MM.1S (cell line): Measurements from ENCODE around the gene GNG13.

ENCODE experiments used
- DNase-seq: peaks from one replicate; pipeline ENCODE4 v3.0.0-alpha.2; 2015
- H2AFZ ChIP-seq: fragments of 300-600 bp; sonication (generic); 2 replicates; pipeline ENCODE4 v1.6.0; 2016; ENCODE audit warnings: antibody characterized with exemption, low read length
- H3F3A ChIP-seq: fragments of 300-600 bp; sonication (generic); 2 replicates; pipeline ENCODE4 v1.6.1; 2016; ENCODE audit warnings: mild to moderate bottlenecking, antibody characterized with exemption, low read length, moderate library complexity, mixed read lengths; ENCODE audit not compliant: insufficient read depth
- H3K27ac ChIP-seq: fragments of 300-600 bp; sonication (generic); 2 replicates; pipeline ENCODE4 v1.5.1; 2016; ENCODE audit warnings: mild to moderate bottlenecking, low read length
- H3K27me3 ChIP-seq: fragments of 300-600 bp; sonication (generic); replicated peaks from 2 replicates; pipeline ENCODE4 v1.6.0; 2016; ENCODE audit warnings: low read length; ENCODE audit not compliant: insufficient read depth
- H3K36me3 ChIP-seq: fragments of 300-600 bp; sonication (generic); replicated peaks from 2 replicates; pipeline ENCODE4 v1.6.1; 2016; ENCODE audit warnings: mild to moderate bottlenecking, low read length, mixed read lengths; ENCODE audit not compliant: insufficient read depth
- H3K4me1 ChIP-seq: fragments of 300-600 bp; sonication (generic); 2 replicates; pipeline ENCODE4 v1.6.1; 2016; ENCODE audit warnings: low read length, mixed read lengths
- H3K4me2 ChIP-seq: fragments of 300-600 bp; sonication (generic); 2 replicates; pipeline ENCODE4 v1.6.0; 2016; ENCODE audit warnings: low read depth, low read length
- H3K4me3 ChIP-seq: fragments of 300-600 bp; sonication (generic); 2 replicates; pipeline ENCODE4 v1.5.1; 2016; ENCODE audit warnings: low read length, mixed read lengths
- H3K79me2 ChIP-seq: fragments of 300-600 bp; sonication (generic); 2 replicates; pipeline ENCODE4 v1.6.1; 2016; ENCODE audit warnings: mixed run types, low read length, mixed read lengths
- H3K9ac ChIP-seq: fragments of 300-600 bp; sonication (generic); 2 replicates; pipeline ENCODE4 v1.6.1; 2016; ENCODE audit warnings: low read length, mixed read lengths
- H3K9me2 ChIP-seq: fragments of 300-600 bp; sonication (generic); replicated peaks from 2 replicates; pipeline ENCODE4 v1.6.1; 2016; ENCODE audit warnings: mild to moderate bottlenecking, low read length, mixed read lengths; ENCODE audit not compliant: insufficient read depth
- H3K9me3 ChIP-seq: fragments of 300-600 bp; sonication (generic); replicated peaks from 2 replicates; pipeline ENCODE4 v1.6.1; 2016; ENCODE audit warnings: mild to moderate bottlenecking, low read length, mixed read lengths; ENCODE audit not compliant: insufficient read depth
- H4K20me1 ChIP-seq: fragments of 300-600 bp; sonication (generic); 2 replicates; pipeline ENCODE4 v1.6.1; 2016; ENCODE audit warnings: mild to moderate bottlenecking, low read length, moderate library complexity, mixed read lengths; ENCODE audit not compliant: insufficient read depth
- EZH2 ChIP-seq: fragments of 300-600 bp; sonication (generic); optimal IDR thresholded peaks from 2 replicates; pipeline ENCODE3; 2017; ENCODE audit warnings: low read depth, mild to moderate bottlenecking, antibody characterized with exemption, low read length, mixed read lengths
- EZH2phosphoT487 ChIP-seq: fragments of 300-600 bp; sonication (generic); IDR thresholded peaks from 2 replicates; pipeline ENCODE4 v1.6.1; 2018; ENCODE audit warnings: antibody characterized with exemption, low read length
- TF ChIP-seq, protein P1 (sequence below): fragments of 300-600 bp; sonication (generic); IDR thresholded peaks from 2 replicates; pipeline ENCODE4 v1.5.1; 2016; ENCODE audit warnings: antibody characterized with exemption, low read length, mixed read lengths

GNG13 gene

DNA sequence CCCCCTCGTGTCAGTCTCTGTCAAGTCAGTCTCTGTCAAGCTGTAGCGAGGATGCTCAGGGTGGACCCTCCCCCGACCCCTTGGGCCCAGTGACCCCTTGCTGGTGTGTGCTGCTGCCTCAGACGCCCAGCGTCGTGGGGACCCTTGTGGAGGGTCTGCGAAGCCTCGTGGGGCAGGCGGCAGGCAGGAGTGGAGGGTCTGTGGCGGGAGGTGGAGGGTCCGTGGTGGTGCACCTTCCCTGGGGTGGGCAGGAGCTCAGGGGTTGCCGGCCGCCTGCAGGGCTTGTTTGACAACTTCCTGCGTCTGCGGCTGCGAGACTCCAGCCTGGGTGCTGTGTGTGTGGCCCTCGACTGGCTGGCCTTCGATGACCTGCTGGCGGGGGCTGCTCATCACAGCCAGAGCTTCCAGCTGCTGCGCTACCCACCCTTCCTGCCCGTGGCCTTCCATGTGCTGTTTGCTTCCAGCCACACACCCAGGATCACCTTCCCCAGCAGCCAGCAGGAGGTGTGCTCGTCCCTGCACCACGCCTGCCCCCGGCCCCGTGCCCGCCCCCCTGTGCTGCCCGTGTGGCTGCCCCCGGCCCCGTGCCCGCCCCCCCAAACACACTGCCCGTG is 5.6 kb downstream of the GNG13 start:
- H3K4me3 ChIP-seq = no peak overlapping the region
- H4K20me1 ChIP-seq = no peaks in the 10 kb centered on the region
- no peaks in the 10 kb centered on the region for H3F3A ChIP-seq
- H3K36me3 ChIP-seq = no peaks in the 10 kb centered on the region; the same call in 1 of the 2 replicates
- no peak overlapping the region for H2AFZ ChIP-seq
- H3K4me2 ChIP-seq = no peak overlapping the region
- no peak overlapping the region for H3K9ac ChIP-seq
- no peaks in the 10 kb centered on the region for H3K27me3 ChIP-seq
- H3K9me2 ChIP-seq = no peaks in the 10 kb centered on the region
- H3K4me1 ChIP-seq = no peaks in the 10 kb centered on the region
- H3K79me2 ChIP-seq = peaks cover 3% of the 10 kb centered on the region
- no peaks in the 10 kb centered on the region for H3K9me3 ChIP-seq
- DNase-seq = no peak
- no peak overlapping the region for H3K27ac ChIP-seq
- TF ChIP-seq, protein P1, sequence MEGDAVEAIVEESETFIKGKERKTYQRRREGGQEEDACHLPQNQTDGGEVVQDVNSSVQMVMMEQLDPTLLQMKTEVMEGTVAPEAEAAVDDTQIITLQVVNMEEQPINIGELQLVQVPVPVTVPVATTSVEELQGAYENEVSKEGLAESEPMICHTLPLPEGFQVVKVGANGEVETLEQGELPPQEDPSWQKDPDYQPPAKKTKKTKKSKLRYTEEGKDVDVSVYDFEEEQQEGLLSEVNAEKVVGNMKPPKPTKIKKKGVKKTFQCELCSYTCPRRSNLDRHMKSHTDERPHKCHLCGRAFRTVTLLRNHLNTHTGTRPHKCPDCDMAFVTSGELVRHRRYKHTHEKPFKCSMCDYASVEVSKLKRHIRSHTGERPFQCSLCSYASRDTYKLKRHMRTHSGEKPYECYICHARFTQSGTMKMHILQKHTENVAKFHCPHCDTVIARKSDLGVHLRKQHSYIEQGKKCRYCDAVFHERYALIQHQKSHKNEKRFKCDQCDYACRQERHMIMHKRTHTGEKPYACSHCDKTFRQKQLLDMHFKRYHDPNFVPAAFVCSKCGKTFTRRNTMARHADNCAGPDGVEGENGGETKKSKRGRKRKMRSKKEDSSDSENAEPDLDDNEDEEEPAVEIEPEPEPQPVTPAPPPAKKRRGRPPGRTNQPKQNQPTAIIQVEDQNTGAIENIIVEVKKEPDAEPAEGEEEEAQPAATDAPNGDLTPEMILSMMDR = no peak
- TF ChIP-seq EZH2phosphoT487 = no peak
- no peak for TF ChIP-seq EZH2

DNA sequence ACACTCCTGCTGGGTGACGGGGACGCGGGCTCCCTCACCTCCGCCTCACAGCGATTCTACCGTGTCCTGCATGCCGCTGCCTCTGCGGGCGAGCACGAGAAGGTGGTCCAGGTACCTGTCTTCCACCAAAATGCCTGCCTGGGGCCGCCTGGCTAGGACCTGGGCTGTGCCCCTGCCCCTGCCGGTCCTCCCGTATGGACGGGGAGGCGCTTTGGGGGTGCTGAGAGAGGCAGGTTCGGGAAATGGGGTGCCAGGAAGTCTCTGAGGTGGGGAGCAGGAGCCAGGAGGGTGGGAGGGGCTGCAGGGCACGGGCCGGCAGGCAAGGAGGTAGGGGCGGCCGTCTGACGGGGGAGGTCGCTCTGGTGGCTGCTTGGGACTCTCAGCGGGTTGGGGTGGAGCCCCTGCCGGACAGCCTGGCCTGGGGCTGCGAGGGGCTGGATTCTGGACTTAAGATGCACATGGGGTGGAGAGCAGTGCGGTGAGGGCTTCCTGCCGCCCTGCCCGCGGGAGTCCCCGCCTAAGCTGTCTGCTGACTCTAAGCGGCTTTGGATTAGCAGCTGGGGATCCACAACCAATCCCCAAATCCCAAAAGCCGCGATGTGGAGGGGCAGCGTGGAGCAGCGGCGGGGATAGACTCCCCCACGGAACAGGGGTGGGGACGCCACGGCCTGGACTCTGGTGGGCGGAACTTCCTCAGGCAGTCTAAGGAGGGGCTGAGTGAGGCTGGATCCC is 6.3 kb downstream of the GNG13 start:
- Histone ChIP-seq H3F3A (no peaks in the 10 kb centered on the region), H3K36me3 (no peaks in the 10 kb centered on the region; the same call in 1 of the 2 replicates), H3K27ac (no peak overlapping the region), H3K9me3 (no peaks in the 10 kb centered on the region), H3K9ac (no peak overlapping the region), H3K4me3 (no peak overlapping the region), H3K4me1 (0 out of 2 replicates have a peak, but pooled peaks cover 1% of the 10 kb centered on the region), H4K20me1 (no peaks in the 10 kb centered on the region), H2AFZ (no peak overlapping the region), H3K4me2 (no peak overlapping the region), H3K79me2 (peaks cover 10% of the 10 kb centered on the region), H3K27me3 (no peaks in the 10 kb centered on the region), H3K9me2 (no peaks in the 10 kb centered on the region)
- TF ChIP-seq EZH2 = no peak
- no peak for TF ChIP-seq EZH2phosphoT487
- TF ChIP-seq, protein P1 = no peak
- DNase-seq = no peak

- Histone ChIP-seq H3K79me2 (peaks cover 18% of the 10 kb centered on the region), H3K4me2 (no peak overlapping the region), H2AFZ (no peak overlapping the region), H3K27me3 (no peaks in the 10 kb centered on the region), H3K9ac (no peak overlapping the region), H3K27ac (no peak overlapping the region), H3K36me3 (no peaks in the 10 kb centered on the region; the same call in 1 of the 2 replicates), H4K20me1 (no peaks in the 10 kb centered on the region), H3K9me3 (no peaks in the 10 kb centered on the region), H3K4me3 (no peak overlapping the region), H3K9me2 (no peaks in the 10 kb centered on the region), H3K4me1 (0 out of 2 replicates have a peak, but pooled peaks cover 3% of the 10 kb centered on the region), H3F3A (no peaks in the 10 kb centered on the region)
- TF ChIP-seq, protein P1 = no peak
- TF ChIP-seq EZH2 (no peak), EZH2phosphoT487 (no peak)
- peak; percentile 3 for DNase-seq
Observed at GRCh38 chr16:793414-793813, 7.1 kb downstream of the GNG13 start.
